Type B pancreatic cell (in vitro differentiated cells): ENCODE data around the gene RELL2. TPM values are rescaled to one million over a fixed set of nuclear protein-coding genes. Genes with fewer than 3 reads are reported as not detected.

Experiments used
- DNase-seq: peaks from one replicate; pipeline ENCODE4 v3.0.0; 2021; ENCODE audit warnings: mixed read lengths; ENCODE audit not compliant: unreplicated experiment; ENCODE audit errors: extremely low spot score
- H3K27ac Mint-ChIP-seq: 2 replicates; pipeline ENCODE4 v1.8.0; 2021; ENCODE audit warnings: mild to moderate bottlenecking, mixed read lengths
- H3K27me3 Mint-ChIP-seq: 2 replicates; pipeline ENCODE4 v1.8.0; 2021; ENCODE audit warnings: mixed read lengths
- H3K36me3 Mint-ChIP-seq: 2 replicates; pipeline ENCODE4 v1.8.0; 2021; ENCODE audit warnings: mixed read lengths
- H3K4me1 Mint-ChIP-seq: one replicate; pipeline ENCODE4 v1.8.0; 2021; ENCODE audit warnings: mixed read lengths; ENCODE audit not compliant: unreplicated experiment
- H3K4me3 Mint-ChIP-seq: 2 replicates; pipeline ENCODE4 v1.8.0; 2021; ENCODE audit warnings: mild to moderate bottlenecking, mixed read lengths
- H3K9me3 Mint-ChIP-seq: 2 replicates; pipeline ENCODE4 v1.8.0; 2021; ENCODE audit warnings: mixed read lengths
- CTCF ChIP-seq: fragments of 200-600 bp; sonication (generic); conservative IDR thresholded peaks from 2 replicates; pipeline ENCODE4 v1.5.0; 2021; ENCODE audit warnings: antibody characterized with exemption, mild to moderate bottlenecking
- total RNA-seq: library from RNA; stranded (reverse); gene quantifications from 2 replicates; pipeline ENCODE4 v1.2.1, GENCODE V29; 2021; ENCODE audit warnings: low replicate concordance

Gene RELL2
- total RNA-seq, 1 donor from 2014 or later = 8.1 TPM

GRCh38 chr5:141634720-141635119 is 2.1 kb upstream of the RELL2 start:
- peaks cover 5% of the 10 kb centered on the region for H3K27me3 Mint-ChIP-seq
- peaks cover 5% of the 10 kb centered on the region for H3K36me3 Mint-ChIP-seq
- no peak for DNase-seq
- peak overlapping the region; percentile 93 for H3K27ac Mint-ChIP-seq
- TF ChIP-seq CTCF = no peak
- no peaks in the 10 kb centered on the region for H3K9me3 Mint-ChIP-seq
- H3K4me3 Mint-ChIP-seq = peak overlapping the region; percentile 96
- peaks cover 15% of the 10 kb centered on the region for H3K4me1 Mint-ChIP-seq

GRCh38 chr5:141635646-141636045 is 1.2 kb upstream of the RELL2 start:
- TF ChIP-seq CTCF = no peak
- Mint-ChIP-seq H3K27ac (peak overlapping the region; percentile 93), H3K27me3 (peaks cover 5% of the 10 kb centered on the region)

DNA sequence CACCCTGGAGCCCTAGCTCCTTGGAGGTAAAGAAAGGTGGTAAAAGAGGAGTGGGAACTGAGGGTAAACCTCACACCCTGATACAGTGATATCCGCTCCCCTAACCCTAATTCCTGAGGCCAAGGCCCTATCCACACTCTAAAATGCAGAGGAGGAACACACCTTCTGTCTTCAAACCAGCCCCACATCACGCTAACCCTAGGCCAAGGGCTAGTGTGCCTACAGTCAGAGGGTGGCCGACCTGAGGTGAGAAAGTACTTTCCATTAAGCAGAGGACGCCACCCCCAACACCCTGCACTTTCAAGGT is 738 bp upstream of the RELL2 start:
- DNase-seq = no peak
- Mint-ChIP-seq H3K4me3 (peak overlapping the region; percentile 96), H3K27me3 (peaks cover 5% of the 10 kb centered on the region), H3K36me3 (peaks cover 5% of the 10 kb centered on the region), H3K9me3 (no peaks in the 10 kb centered on the region), H3K27ac (peak overlapping the region; percentile 93), H3K4me1 (peaks cover 15% of the 10 kb centered on the region)
- no peak for TF ChIP-seq CTCF

More at GRCh38 chr5:141635646-141636045, 1.2 kb upstream of the RELL2 start:
- DNase-seq = no peak
- H3K4me3 Mint-ChIP-seq = peak overlapping the region; percentile 96
- peaks cover 15% of the 10 kb centered on the region for H3K4me1 Mint-ChIP-seq
- peaks cover 5% of the 10 kb centered on the region for H3K36me3 Mint-ChIP-seq
- H3K9me3 Mint-ChIP-seq = no peaks in the 10 kb centered on the region

DNA sequence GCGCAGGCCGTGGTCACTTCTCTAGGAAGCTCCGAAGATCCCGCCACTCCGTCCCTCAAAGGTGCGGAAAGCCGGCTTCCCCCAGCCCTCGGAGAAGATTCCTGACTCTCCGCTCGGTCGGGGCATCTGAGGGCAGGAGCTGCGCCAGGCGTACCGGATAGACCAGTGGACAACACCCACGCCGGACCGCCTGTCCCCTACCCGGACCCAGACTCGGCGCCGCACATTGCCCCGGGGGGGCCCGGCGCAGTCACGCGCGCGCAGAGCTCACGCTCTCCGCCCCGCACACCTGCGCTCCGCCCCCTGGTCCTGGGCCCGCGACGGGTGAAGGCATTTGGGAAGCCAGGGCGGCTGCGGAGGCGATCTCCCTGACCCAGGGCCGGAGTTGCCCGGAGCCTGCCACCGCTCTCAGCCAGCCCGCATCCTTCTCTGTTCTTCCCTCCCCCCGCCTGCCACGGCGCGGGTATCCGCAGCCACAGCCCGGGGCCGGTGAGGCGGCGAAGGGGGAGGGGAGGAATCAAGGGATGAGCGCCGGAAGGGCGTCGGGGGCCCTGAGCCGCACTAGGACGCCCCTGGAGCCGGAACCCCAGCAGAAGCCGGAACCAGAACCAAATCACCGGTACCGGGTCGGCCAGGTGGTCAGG is 448 bp downstream of the RELL2 start:
- H3K4me3 Mint-ChIP-seq = peak overlapping the region; percentile 96
- peaks cover 5% of the 10 kb centered on the region for H3K27me3 Mint-ChIP-seq
- peak overlapping the region; percentile 46 for H3K27ac Mint-ChIP-seq
- H3K4me1 Mint-ChIP-seq = peaks cover 15% of the 10 kb centered on the region
- DNase-seq = peak; percentile 70
- TF ChIP-seq CTCF = no peak
- H3K36me3 Mint-ChIP-seq = peaks cover 5% of the 10 kb centered on the region
- no peaks in the 10 kb centered on the region for H3K9me3 Mint-ChIP-seq

DNA sequence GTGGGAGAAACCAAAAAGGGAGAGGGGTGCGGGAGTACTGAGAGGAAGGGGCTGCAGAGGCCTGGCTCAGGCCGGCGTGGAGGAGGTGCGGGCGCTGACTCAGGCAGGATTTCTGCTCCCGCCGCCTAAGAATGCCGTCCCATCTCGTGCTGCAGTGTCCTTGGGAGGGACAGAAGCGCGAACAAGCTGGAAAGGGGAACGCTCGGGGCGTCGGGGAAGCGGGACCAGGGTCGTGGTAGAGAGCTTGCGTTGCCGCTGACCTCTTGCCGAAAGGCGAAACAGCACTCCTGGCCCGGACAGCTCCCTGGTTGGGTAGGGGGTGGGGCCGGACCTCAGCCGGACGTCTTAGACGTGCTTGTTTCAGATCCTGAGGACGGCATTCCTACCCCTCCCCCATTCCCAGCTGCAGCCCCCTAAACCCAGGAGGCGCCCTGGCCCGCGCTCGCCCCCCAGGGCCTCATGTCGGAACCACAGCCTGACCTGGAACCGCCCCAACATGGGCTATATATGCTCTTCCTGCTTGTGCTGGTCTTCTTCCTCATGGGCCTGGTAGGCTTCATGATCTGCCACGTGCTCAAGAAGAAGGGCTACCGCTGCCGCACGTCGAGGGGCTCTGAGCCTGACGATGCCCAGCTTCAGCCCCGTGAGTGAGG is 1.1 kb downstream of the RELL2 start:
- peak; percentile 62 for TF ChIP-seq CTCF

More for the DNA sequence above, 1.1 kb downstream of the RELL2 start:
- Mint-ChIP-seq H3K4me3 (peak overlapping the region; percentile 80), H3K4me1 (peaks cover 15% of the 10 kb centered on the region), H3K27ac (peak overlapping the region; percentile 73), H3K27me3 (peaks cover 5% of the 10 kb centered on the region), H3K9me3 (no peaks in the 10 kb centered on the region), H3K36me3 (peaks cover 5% of the 10 kb centered on the region)
- peak; percentile 76 for DNase-seq
